Endodermal cell (in vitro differentiated cells): Measurements from ENCODE around the gene SOX15. TPM values are rescaled to one million over a fixed set of nuclear protein-coding genes. Genes with fewer than 3 reads are reported as not detected.
A peak's percentile ranks its signal among the peaks of the same experiment; 100 is the strongest.

Source experiments
- DNase-seq: peaks from one replicate; pipeline ENCODE4 v3.0.0-alpha.2; 2017
- H3K27ac ChIP-seq: 2 replicates; pipeline ENCODE4 v1.5.1; 2013; ENCODE audit warnings: mild to moderate bottlenecking, low read depth, low read length, moderate library complexity
- H3K27me3 ChIP-seq: 2 replicates; pipeline ENCODE4 v1.6.1; 2013; ENCODE audit warnings: mild to moderate bottlenecking, low read length, moderate library complexity; ENCODE audit not compliant: insufficient read depth, control insufficient read depth, poor library complexity, severe bottlenecking
- H3K36me3 ChIP-seq: 2 replicates; pipeline ENCODE4 v1.7.0; 2013; ENCODE audit warnings: mild to moderate bottlenecking, low read length, moderate library complexity; ENCODE audit not compliant: control insufficient read depth, insufficient read depth
- H3K4me1 ChIP-seq: one replicate; pipeline ENCODE4 v1.7.0; 2013; ENCODE audit warnings: low read length; ENCODE audit not compliant: control insufficient read depth, insufficient read depth
- H3K4me3 ChIP-seq: 2 replicates; pipeline ENCODE4 v1.5.1; 2013; ENCODE audit warnings: mild to moderate bottlenecking, low read length, moderate library complexity
- H3K9ac ChIP-seq: 2 replicates; pipeline ENCODE4 v1.6.1; 2013; ENCODE audit warnings: mild to moderate bottlenecking, low read length, moderate library complexity; ENCODE audit not compliant: poor library complexity, severe bottlenecking; ENCODE audit errors: extremely low read depth
- H3K9me3 ChIP-seq: 2 replicates; pipeline ENCODE4 v1.6.1; 2013; ENCODE audit warnings: mild to moderate bottlenecking, low read length, moderate library complexity; ENCODE audit not compliant: control insufficient read depth
- H3K27ac Mint-ChIP-seq: 2 replicates; pipeline ENCODE4 v1.8.0; 2020; ENCODE audit warnings: mixed read lengths
- H3K27me3 Mint-ChIP-seq: 2 replicates; pipeline ENCODE4 v1.8.0; 2021; ENCODE audit warnings: mild to moderate bottlenecking, mixed read lengths; ENCODE audit not compliant: insufficient read depth
- H3K36me3 Mint-ChIP-seq: 2 replicates; pipeline ENCODE4 v1.8.0; 2020; ENCODE audit warnings: low read depth, mixed read lengths
- H3K4me1 Mint-ChIP-seq: 2 replicates; pipeline ENCODE4 v1.8.0; 2020; ENCODE audit warnings: mixed read lengths
- H3K4me3 Mint-ChIP-seq: 2 replicates; pipeline ENCODE4 v1.8.0; 2020; ENCODE audit warnings: mild to moderate bottlenecking, moderate library complexity, mixed read lengths
- H3K9me3 Mint-ChIP-seq: 2 replicates; pipeline ENCODE4 v1.8.0; 2020; ENCODE audit warnings: mild to moderate bottlenecking, mixed read lengths
- WGBS, 2 experiments: methylation state at CpG; one replicate each; pipeline versions ENCODE4 v1.1.5 to v1.1.7; 2013; ENCODE audit warnings: missing lambda C conversion rate in 2 of 2, mixed read lengths in 1 of 2; ENCODE audit not compliant: insufficient coverage in 1 of 2, insufficient read length in 1 of 2; 5-methylcytosine and 5-hydroxymethylcytosine counted together
- total RNA-seq, 2 donors: library from RNA; stranded (reverse); fragmentation: NEBNext Ultra II Directional in 1 of 2; extraction: Animal tissue kit (Norgen Biotek cat#: 25700) in 1 of 2; gene quantifications; 2 replicates in 1 of 2; 3 replicates in 1 of 2; pipeline ENCODE4 v1.2.1, GENCODE V29; 2021
- TF ChIP-seq, protein P1 (sequence below): fragments of 200-600 bp; sonication (generic); conservative IDR thresholded peaks from 2 replicates; pipeline ENCODE4 v1.5.0; 2021; ENCODE audit warnings: antibody characterized with exemption, mild to moderate bottlenecking

Gene SOX15
- total RNA-seq, 2 donors from 2014 or later: 6.4 to 7.3 TPM

DNA sequence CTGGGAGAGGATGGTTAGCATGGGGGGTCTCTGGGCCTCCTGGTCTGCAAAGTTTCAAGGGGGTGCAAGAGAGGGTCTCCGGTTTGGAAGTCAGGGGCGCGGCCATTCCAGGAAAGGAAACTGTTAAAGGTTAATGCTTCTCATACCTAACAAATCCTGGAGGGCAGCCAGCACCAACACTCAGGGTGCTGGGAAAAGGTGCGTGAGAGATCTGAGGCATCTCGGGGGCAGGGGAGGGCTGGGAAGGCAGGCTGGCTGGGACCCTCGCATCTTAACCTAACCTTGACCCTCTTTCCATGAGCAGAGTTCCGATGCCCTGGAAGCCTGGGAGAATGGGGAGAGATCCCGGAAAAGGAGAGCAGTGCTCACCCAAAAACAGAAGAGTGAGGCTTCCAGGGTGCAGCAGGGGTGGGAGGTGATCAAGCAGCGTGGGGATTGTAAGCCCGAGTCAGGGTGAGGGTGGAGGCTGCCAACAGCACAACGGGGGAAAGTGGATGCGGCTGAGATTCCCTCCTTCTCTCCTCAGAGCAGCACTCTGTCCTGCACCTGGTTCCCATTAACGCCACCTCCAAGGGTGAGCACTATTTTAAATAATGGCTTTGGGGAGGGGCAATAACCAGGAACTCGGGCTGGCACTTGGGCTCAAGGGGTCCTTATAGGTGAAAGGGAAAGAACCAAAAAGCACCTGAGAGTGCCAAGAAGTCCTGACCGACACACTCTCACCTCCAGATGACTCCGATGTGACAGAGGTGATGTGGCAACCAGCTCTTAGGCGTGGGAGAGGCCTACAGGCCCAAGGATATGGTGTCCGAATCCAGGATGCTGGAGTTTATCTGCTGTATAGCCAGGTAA lies 30.3 kb downstream of the SOX15 start:
- H3K4me3 Mint-ChIP-seq: peak overlapping the region; percentile 79
- Histone ChIP-seq H3K27me3 (no peaks in the 10 kb centered on the region), H3K9ac (no peak overlapping the region), H3K9me3 (no peaks in the 10 kb centered on the region), H3K4me1 (peaks cover 3% of the 10 kb centered on the region), H3K36me3 (peaks cover 12% of the 10 kb centered on the region), H3K27ac (no peak overlapping the region), H3K4me3 (no peak overlapping the region)
- no peaks in the 10 kb centered on the region for H3K27me3 Mint-ChIP-seq
- H3K9me3 Mint-ChIP-seq: no peaks in the 10 kb centered on the region
- H3K4me1 Mint-ChIP-seq: peaks cover 35% of the 10 kb centered on the region
- H3K27ac Mint-ChIP-seq: peak overlapping the region; percentile 98
- WGBS, 2 experiments: 88 to 92% methylated on average over 14 to 18 of the region's 18 CpGs
- DNase-seq: peak; percentile 63
- H3K36me3 Mint-ChIP-seq: peaks cover 9% of the 10 kb centered on the region
- TF ChIP-seq, protein P1, sequence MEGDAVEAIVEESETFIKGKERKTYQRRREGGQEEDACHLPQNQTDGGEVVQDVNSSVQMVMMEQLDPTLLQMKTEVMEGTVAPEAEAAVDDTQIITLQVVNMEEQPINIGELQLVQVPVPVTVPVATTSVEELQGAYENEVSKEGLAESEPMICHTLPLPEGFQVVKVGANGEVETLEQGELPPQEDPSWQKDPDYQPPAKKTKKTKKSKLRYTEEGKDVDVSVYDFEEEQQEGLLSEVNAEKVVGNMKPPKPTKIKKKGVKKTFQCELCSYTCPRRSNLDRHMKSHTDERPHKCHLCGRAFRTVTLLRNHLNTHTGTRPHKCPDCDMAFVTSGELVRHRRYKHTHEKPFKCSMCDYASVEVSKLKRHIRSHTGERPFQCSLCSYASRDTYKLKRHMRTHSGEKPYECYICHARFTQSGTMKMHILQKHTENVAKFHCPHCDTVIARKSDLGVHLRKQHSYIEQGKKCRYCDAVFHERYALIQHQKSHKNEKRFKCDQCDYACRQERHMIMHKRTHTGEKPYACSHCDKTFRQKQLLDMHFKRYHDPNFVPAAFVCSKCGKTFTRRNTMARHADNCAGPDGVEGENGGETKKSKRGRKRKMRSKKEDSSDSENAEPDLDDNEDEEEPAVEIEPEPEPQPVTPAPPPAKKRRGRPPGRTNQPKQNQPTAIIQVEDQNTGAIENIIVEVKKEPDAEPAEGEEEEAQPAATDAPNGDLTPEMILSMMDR: no peak

DNA sequence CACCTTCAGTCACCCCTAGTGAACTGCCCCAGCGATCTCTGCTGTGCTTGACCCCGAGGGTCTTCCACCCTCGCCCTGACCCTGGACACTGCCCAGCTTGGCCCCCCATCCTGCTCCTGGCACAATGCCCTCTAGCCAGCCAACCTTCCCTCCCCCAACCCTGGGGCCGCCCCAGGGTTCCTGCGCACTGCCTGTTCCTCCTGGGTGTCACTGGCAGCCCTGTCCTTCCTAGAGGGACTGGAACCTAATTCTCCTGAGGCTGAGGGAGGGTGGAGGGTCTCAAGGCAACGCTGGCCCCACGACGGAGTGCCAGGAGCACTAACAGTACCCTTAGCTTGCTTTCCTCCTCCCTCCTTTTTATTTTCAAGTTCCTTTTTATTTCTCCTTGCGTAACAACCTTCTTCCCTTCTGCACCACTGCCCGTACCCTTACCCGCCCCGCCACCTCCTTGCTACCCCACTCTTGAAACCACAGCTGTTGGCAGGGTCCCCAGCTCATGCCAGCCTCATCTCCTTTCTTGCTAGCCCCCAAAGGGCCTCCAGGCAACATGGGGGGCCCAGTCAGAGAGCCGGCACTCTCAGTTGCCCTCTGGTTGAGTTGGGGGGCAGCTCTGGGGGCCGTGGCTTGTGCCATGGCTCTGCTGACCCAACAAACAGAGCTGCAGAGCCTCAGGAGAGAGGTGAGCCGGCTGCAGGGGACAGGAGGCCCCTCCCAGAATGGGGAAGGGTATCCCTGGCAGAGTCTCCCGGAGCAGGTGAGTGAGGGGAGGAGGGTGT lies 31.2 kb downstream of the SOX15 start, which contains the start of gene TNFSF13:
Gene TNFSF13, plus strand, starts transcription at position 207 of the 776 bp plus-strand sequence. Its CDS starts 290 bp downstream, at position 497.
- 88 to 91% methylated on average over 9 to 16 of the region's 16 CpGs for whole genome bisulfite sequencing, 2 experiments
- TF ChIP-seq, protein P1: no peak
- Mint-ChIP-seq H3K9me3 (no peaks in the 10 kb centered on the region), H3K4me3 (peak within 1 kb of the TSS; percentile 31), H3K4me1 (peaks cover 35% of the 10 kb centered on the region), H3K27me3 (no peaks in the 10 kb centered on the region), H3K36me3 (peaks cover 4% of the 10 kb centered on the region), H3K27ac (peak within 1 kb of the TSS; percentile 78)
- peaks cover 4% of the 10 kb centered on the region for H3K36me3 ChIP-seq
- H3K9me3 ChIP-seq: no peaks in the 10 kb centered on the region
- no peaks in the 10 kb centered on the region for H3K27me3 ChIP-seq
- H3K9ac ChIP-seq: no peak within 1 kb of the TSS
- peaks cover 3% of the 10 kb centered on the region for H3K4me1 ChIP-seq
- H3K4me3 ChIP-seq: no peak within 1 kb of the TSS
- no peak within 1 kb of the TSS for H3K27ac ChIP-seq
- DNase-seq: no peak

DNA sequence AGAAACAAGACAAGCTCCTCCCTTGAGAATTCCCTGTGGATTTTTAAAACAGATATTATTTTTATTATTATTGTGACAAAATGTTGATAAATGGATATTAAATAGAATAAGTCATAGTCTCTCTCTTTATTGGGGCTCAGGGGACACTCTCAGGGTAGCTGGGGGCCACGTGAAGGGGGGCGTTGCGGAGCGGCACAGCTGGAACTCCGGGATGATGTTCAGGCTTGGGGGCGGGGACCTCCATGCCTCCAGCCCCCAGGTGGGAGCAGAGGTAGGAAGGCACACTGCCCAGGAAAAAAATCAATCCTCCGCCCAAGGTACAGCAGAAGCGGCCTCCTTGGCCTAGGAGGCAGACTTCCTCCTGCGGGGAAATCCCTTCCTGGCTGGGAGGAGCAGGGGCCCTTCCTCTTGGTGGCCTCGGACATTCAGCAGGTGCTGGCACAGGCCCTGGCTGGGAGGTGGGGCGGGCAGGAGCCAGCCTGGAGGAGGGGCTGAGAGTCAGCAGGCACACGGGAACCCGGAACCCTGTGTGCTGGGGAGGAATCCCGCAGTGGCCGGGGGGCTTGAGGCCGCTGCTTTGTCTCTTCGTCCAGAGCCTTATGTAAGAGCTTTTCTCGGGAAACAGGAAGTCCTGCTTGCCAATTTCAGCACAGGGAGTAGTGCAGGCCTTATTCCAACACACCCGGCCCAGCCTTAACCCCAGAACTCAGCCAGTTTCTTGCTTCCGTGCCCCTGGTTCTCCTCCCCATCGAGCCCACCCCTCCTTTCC lies 31.9 kb downstream of the SOX15 start:
- DNase-seq: peak; percentile 93
- no peaks in the 10 kb centered on the region for H3K9me3 ChIP-seq
- Mint-ChIP-seq H3K4me1 (peaks cover 35% of the 10 kb centered on the region), H3K27me3 (no peaks in the 10 kb centered on the region), H3K4me3 (peak overlapping the region; percentile 31), H3K27ac (peak overlapping the region; percentile 78), H3K36me3 (peaks cover 4% of the 10 kb centered on the region), H3K9me3 (no peaks in the 10 kb centered on the region)
- no peak overlapping the region for H3K9ac ChIP-seq
- no peak overlapping the region for H3K4me3 ChIP-seq
- WGBS, 2 experiments: 40 to 46% methylated on average over 13 to 21 of the region's 21 CpGs
- no peak overlapping the region for H3K27ac ChIP-seq
- TF ChIP-seq, protein P1: no peak
- no peaks in the 10 kb centered on the region for H3K36me3 ChIP-seq
- H3K27me3 ChIP-seq: no peaks in the 10 kb centered on the region
- peaks cover 3% of the 10 kb centered on the region for H3K4me1 ChIP-seq
